ENCODE measurements around the gene APLF.

The APLF gene

GRCh38 chr2:68466361-68466777 lies 1.0 kb upstream of the APLF start:
- no peak for DNase-seq (ENCODE audit: extremely low read depth, insufficient read length)
- H3K36me3 ChIP-seq (ENCODE audit: control insufficient read depth, insufficient read depth, low read length), result no peaks in the 10 kb centered on the region
- TF ChIP-seq CTCF (IDR thresholded peaks at IDR 0.05; ENCODE audit: insufficient read depth, low read length, poor library complexity, severe bottlenecking), result no peak

DNA sequence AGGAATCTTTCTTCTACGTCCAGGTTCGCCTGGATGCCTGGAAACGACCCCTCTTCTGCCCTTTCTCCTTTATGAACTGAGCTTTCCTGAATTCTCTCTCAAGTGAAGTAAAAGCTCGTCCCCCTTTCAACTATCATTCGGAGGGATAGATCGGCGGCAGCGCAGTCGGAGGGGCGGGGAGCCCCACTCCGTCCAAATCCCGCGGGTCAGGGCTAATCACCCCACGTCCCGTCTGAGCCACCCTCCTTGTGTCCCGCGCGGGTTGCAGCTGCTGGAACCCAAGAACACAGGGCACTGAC lies 658 bp upstream of the APLF start:
- DNase-seq (ENCODE audit: extremely low read depth, insufficient read length), result no peak
- TF ChIP-seq CTCF (IDR thresholded peaks at IDR 0.05; ENCODE audit: insufficient read depth, low read length, poor library complexity, severe bottlenecking), result no peak
- peak overlapping the region; percentile 95 for H3K4me3 ChIP-seq (replicated peaks; ENCODE audit: low read depth, low read length)

More at GRCh38 chr2:68466361-68466777, 1.0 kb upstream of the APLF start:
- peak overlapping the region; percentile 95 for H3K4me3 ChIP-seq (replicated peaks; ENCODE audit: low read depth, low read length)
- no peaks in the 10 kb centered on the region for H3K27me3 ChIP-seq (replicated peaks; ENCODE audit: control insufficient read depth, insufficient read depth, low read length)

GRCh38 chr2:68468801-68469200 lies 1.4 kb downstream of the APLF start:
- Histone ChIP-seq H3K36me3 (ENCODE audit: control insufficient read depth, insufficient read depth, low read length) (no peaks in the 10 kb centered on the region), H3K27me3 (replicated peaks; ENCODE audit: control insufficient read depth, insufficient read depth, low read length) (no peaks in the 10 kb centered on the region), H3K4me3 (replicated peaks; ENCODE audit: low read depth, low read length) (no peak overlapping the region)
- no peak for DNase-seq (ENCODE audit: extremely low read depth, insufficient read length)
- no peak for TF ChIP-seq CTCF (IDR thresholded peaks at IDR 0.05; ENCODE audit: insufficient read depth, low read length, poor library complexity, severe bottlenecking)

More for the DNA sequence above, 658 bp upstream of the APLF start:
- H3K27me3 ChIP-seq (replicated peaks; ENCODE audit: control insufficient read depth, insufficient read depth, low read length), result no peaks in the 10 kb centered on the region
- no peaks in the 10 kb centered on the region for H3K36me3 ChIP-seq (ENCODE audit: control insufficient read depth, insufficient read depth, low read length)

DNA sequence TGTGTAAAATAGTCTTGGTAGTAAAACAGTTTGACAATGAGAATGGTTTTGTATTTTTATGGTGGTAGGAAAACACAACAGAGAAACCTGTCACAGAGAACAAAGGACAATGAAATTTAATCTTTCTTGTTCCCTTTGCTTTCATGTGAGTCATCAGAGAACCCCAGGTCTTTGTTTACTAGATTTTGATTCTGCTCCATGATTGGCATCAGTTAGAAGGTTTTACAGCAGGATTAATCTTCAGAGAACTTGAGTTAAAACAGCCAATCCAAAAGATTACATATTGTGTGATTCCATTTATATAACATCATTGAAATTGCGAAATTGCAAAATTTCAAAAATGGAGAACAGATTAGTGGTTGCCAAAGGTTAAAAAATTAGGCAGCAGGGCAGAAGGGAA lies 2.5 kb downstream of the APLF start:
- H3K4me3 ChIP-seq (replicated peaks; ENCODE audit: low read depth, low read length), result no peak overlapping the region
- no peaks in the 10 kb centered on the region for H3K27me3 ChIP-seq (replicated peaks; ENCODE audit: control insufficient read depth, insufficient read depth, low read length)
- DNase-seq (ENCODE audit: extremely low read depth, insufficient read length), result no peak
- TF ChIP-seq CTCF (IDR thresholded peaks at IDR 0.05; ENCODE audit: insufficient read depth, low read length, poor library complexity, severe bottlenecking), result no peak
- H3K36me3 ChIP-seq (ENCODE audit: control insufficient read depth, insufficient read depth, low read length), result no peaks in the 10 kb centered on the region

- H3K27me3 ChIP-seq (replicated peaks; ENCODE audit: control insufficient read depth, insufficient read depth, low read length), result no peaks in the 10 kb centered on the region
- TF ChIP-seq CTCF (IDR thresholded peaks at IDR 0.05; ENCODE audit: insufficient read depth, low read length, poor library complexity, severe bottlenecking), result no peak
- no peaks in the 10 kb centered on the region for H3K36me3 ChIP-seq (ENCODE audit: control insufficient read depth, insufficient read depth, low read length)
- no peak overlapping the region for H3K4me3 ChIP-seq (replicated peaks; ENCODE audit: low read depth, low read length)
- DNase-seq (ENCODE audit: extremely low read depth, insufficient read length), result no peak
Observed at GRCh38 chr2:68471385-68471784, 4.0 kb downstream of the APLF start.

- Histone ChIP-seq H3K4me3 (replicated peaks; ENCODE audit: low read depth, low read length) (no peak overlapping the region), H3K36me3 (ENCODE audit: control insufficient read depth, insufficient read depth, low read length) (no peaks in the 10 kb centered on the region), H3K27me3 (replicated peaks; ENCODE audit: control insufficient read depth, insufficient read depth, low read length) (no peaks in the 10 kb centered on the region)
- no peak for TF ChIP-seq CTCF (IDR thresholded peaks at IDR 0.05; ENCODE audit: insufficient read depth, low read length, poor library complexity, severe bottlenecking)
- DNase-seq (ENCODE audit: extremely low read depth, insufficient read length), result no peak
Observed at GRCh38 chr2:68472796-68473414, 5.5 kb downstream of the APLF start.

Measured in GM06990 (cell line).